Mesothelial cell of epicardium (in vitro differentiated cells): ENCODE results near the gene KRTAP10-7. TPM values are rescaled to one million over a fixed set of nuclear protein-coding genes. Genes with fewer than 3 reads are reported as not detected.
"Not testable (repeated sequence)": the region's sequence is repeated elsewhere in the genome, so short reads cannot be mapped to it uniquely, and the experiment has no call there.

Source experiments
- DNase-seq, 2 experiments: peaks; one replicate each; pipeline ENCODE4 v3.0.0; 2021; ENCODE audit warnings: low spot score in 2 of 2; ENCODE audit not compliant: unreplicated experiment in 2 of 2
- H3K27ac Mint-ChIP-seq: 2 replicates; pipeline ENCODE4 v1.8.0; 2021; ENCODE audit warnings: mixed read lengths
- H3K27me3 Mint-ChIP-seq: 2 replicates; pipeline ENCODE4 v1.8.0; 2021; ENCODE audit warnings: low read depth, mixed read lengths
- H3K36me3 Mint-ChIP-seq: 2 replicates; pipeline ENCODE4 v1.8.0; 2021; ENCODE audit warnings: mixed read lengths
- H3K4me1 Mint-ChIP-seq: 2 replicates; pipeline ENCODE4 v1.8.0; 2021; ENCODE audit warnings: mixed read lengths
- H3K4me3 Mint-ChIP-seq: 2 replicates; pipeline ENCODE4 v1.8.0; 2021; ENCODE audit warnings: mild to moderate bottlenecking, moderate library complexity, mixed read lengths
- H3K9me3 Mint-ChIP-seq: 2 replicates; pipeline ENCODE4 v1.8.0; 2021; ENCODE audit warnings: mixed read lengths
- CTCF ChIP-seq: fragments of 200-600 bp; sonication (generic); IDR thresholded peaks from one replicate; pipeline ENCODE4 v1.5.0; 2021; ENCODE audit warnings: antibody characterized with exemption; ENCODE audit not compliant: unreplicated experiment
- total RNA-seq: library from RNA; stranded (reverse); gene quantifications from 3 replicates; pipeline ENCODE4 v1.2.1, GENCODE V29; 2021

The KRTAP10-7 gene
- total RNA-seq, 1 donor from 2014 or later, result not detected

GRCh38 chr21:44598061-44598460 lies 2.3 kb upstream of the KRTAP10-7 start:
- peaks cover 12% of the 10 kb centered on the region for H3K9me3 Mint-ChIP-seq
- peaks cover 15% of the 10 kb centered on the region for H3K4me1 Mint-ChIP-seq
- no peak for DNase-seq
- peaks cover 3% of the 10 kb centered on the region for H3K36me3 Mint-ChIP-seq
- H3K4me3 Mint-ChIP-seq, result no peak overlapping the region
- H3K27me3 Mint-ChIP-seq, result peaks cover 2% of the 10 kb centered on the region
- no peak overlapping the region for H3K27ac Mint-ChIP-seq
- TF ChIP-seq CTCF, result no peak

GRCh38 chr21:44599264-44600029 lies 950 bp upstream of the KRTAP10-7 start:
- peaks cover 8% of the 10 kb centered on the region for H3K27me3 Mint-ChIP-seq
- no peak for TF ChIP-seq CTCF
- H3K4me1 Mint-ChIP-seq, result peaks cover 3% of the 10 kb centered on the region
- no peak overlapping the region for H3K4me3 Mint-ChIP-seq
- no peak for DNase-seq
- no peak overlapping the region for H3K27ac Mint-ChIP-seq
- H3K36me3 Mint-ChIP-seq, result peaks cover 3% of the 10 kb centered on the region
- H3K9me3 Mint-ChIP-seq, result peaks cover 14% of the 10 kb centered on the region

GRCh38 chr21:44601091-44601490 lies 694 bp downstream of the KRTAP10-7 start:
- DNase-seq, H3K4me1 Mint-ChIP-seq, H3K27ac Mint-ChIP-seq, H3K4me3 Mint-ChIP-seq, H3K36me3 Mint-ChIP-seq: not testable (repeated sequence)
- Mint-ChIP-seq H3K27me3 (peaks cover 17% of the 10 kb centered on the region), H3K9me3 (peaks cover 24% of the 10 kb centered on the region)

GRCh38 chr21:44601596-44602462 lies 1.4 kb downstream of the KRTAP10-7 start:
- Mint-ChIP-seq H3K36me3 (peaks cover 3% of the 10 kb centered on the region), H3K27me3 (peaks cover 17% of the 10 kb centered on the region), H3K4me3 (no peak overlapping the region), H3K27ac (no peak overlapping the region), H3K4me1 (no peaks in the 10 kb centered on the region), H3K9me3 (peaks cover 30% of the 10 kb centered on the region)
- no peak for TF ChIP-seq CTCF
- no peak for DNase-seq

GRCh38 chr21:44602463-44602850 lies 2.1 kb downstream of the KRTAP10-7 start:
- DNase-seq, result no peak
- TF ChIP-seq CTCF, result no peak

More at GRCh38 chr21:44602463-44602850, 2.1 kb downstream of the KRTAP10-7 start:
- Mint-ChIP-seq H3K36me3 (peaks cover 3% of the 10 kb centered on the region), H3K9me3 (peaks cover 30% of the 10 kb centered on the region), H3K27ac (no peak overlapping the region), H3K4me3 (no peak overlapping the region), H3K4me1 (no peaks in the 10 kb centered on the region), H3K27me3 (peaks cover 20% of the 10 kb centered on the region)
